H54 (cell line): ENCODE data around the gene GALK1.

Experiments used
- DNase-seq: peaks from one replicate; pipeline ENCODE4 v3.0.0; 2011; ENCODE audit warnings: low spot score, mixed read lengths; ENCODE audit not compliant: insufficient read length
- FAIRE-seq: peaks from 3 replicates; lab custom pipeline; 2011; peaks lifted over from hg19 to GRCh38; lab: Jason Lieb, UNC
- POLR2A ChIP-seq: IDR thresholded peaks from 2 replicates; pipeline ENCODE4 v1.6.1; 2011; ENCODE audit warnings: low read depth, mild to moderate bottlenecking, low read length

Gene GALK1

DNA sequence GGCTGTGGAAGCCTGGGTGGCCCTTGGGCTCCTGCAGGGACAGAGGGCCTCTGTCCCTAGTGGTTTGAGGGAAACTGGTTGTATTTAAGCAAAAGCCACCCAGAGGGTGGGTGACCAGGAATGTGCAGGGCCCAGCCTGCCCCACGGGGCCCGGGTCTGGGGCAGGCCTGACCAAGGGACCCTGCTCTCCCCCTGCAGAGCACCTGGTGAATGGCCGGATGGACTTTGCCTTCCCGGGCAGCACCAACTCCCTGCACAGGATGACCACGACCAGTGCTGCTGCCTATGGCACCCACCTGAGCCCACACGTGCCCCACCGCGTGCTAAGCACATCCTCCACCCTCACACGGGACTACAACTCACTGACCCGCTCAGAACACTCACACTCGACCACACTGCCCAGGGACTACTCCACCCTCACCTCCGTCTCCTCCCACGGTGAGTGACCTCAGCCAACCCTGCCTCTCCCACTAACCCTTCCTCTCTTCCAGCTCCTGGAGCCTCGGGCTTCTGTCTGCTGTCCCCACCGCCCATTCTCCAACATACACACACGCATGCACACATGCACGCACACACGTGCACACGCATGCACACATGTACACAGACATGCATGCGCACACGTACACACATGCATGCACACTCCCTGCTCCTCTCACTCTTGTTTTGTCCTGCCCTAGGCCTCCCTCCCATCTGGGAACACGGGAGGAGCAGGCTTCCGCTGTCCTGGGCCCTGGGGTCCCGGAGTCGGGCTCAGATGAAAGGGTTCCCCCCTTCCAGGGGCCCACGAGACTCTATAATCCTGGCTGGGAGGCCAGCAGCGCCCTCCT lies 10.4 kb downstream of the GALK1 start:
- DNase-seq (no peak), FAIRE-seq (no peak)
- TF ChIP-seq POLR2A = no peak

DNA sequence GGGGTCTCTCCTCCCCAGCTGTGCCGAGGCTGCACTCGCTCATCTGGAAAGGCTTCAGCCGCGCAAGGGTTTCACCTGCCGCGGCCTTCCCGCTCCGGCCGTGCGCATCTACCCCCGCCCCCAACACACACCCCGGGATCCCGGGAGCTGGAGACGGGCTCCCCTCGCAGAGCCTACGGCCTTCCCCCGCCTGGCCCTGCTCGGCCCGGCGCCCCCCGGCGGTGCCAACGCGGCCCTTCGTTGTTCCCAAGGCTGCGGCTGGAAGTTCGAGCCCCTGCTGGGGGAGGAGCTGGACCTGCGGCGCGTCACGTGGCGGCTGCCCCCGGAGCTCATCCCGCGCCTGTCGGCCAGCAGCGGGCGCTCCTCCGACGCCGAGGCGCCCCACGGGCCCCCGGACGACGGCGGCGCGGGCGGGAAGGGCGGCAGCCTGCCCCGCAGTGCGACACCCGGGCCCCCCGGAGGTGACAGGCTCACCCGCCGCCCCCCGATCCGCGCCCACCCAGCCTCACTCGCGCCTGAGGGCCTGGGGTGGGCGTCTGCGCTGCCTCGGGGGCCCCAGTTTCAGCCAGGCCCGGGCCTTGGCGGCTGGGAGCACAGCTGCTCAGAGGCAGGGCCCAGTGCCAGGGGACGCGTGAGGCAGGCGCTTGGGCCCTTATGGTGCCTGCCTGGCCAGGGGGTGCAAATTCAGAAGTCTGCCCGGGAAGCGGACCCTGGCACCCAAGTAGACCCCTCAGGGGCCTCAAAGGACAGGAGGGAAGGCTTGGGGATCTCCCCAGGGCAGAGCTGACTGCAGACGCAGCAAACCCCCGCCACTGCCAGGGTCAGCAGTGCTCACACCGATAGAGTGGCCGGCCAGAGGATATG lies 11.2 kb downstream of the GALK1 start:
- FAIRE-seq = no peak
- TF ChIP-seq POLR2A = no peak
- DNase-seq = no peak

DNA sequence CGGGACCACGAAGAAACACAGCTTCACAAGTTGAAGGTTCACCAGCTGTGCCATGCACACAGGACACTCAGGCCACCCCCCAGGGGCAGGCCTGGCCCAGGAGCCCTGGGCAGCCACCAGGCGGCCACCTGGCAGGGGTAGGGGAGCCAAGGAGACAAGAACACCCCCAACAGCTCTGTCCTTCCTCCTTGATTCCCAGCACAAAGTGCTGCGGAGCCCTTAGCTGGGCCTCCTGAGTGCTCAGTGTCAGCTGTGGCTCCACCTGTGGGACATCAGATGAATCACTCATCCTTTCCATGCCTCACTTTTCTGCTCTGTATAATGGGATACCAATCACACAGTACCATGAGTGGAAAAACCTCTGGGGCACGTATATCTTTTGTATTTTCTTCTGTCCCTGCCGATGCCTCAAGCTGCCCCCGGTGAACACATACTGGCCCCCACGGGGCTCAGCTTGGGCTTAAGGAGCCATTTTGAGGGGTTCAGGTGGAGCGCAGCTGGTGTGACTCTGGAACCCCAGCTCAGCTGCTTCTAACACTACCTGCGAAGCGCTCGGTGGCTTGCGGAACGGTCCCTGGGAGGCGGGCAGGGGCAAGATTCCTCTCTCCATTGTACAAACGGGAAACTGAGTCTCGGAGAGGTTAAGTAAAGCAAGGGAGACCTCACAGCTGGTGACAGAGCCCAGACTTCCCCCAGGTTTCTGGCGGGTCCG lies 12.0 kb downstream of the GALK1 start:
- no peak for TF ChIP-seq POLR2A
- FAIRE-seq = no peak
- DNase-seq = no peak

DNA sequence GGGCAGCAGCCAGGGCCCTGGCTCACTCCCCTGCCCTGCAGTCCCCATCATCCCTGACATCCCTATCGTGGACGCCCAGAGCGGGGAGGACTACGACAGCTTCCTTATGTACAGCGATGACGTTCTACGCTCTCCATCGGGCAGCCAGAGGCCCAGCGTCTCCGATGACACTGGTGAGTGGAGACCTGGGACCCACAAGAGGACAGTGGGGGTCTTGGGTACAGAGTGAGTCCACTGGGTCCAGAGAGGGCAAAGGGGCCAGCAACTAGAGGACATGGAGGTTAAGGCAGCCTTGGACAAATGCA lies 12.6 kb downstream of the GALK1 start:
- no peak for DNase-seq
- TF ChIP-seq POLR2A = no peak
- no peak for FAIRE-seq

- FAIRE-seq (no peak), DNase-seq (no peak)
- no peak for TF ChIP-seq POLR2A
Observed at GRCh38 chr17:75751676-75752404, 13.2 kb downstream of the GALK1 start.

- no peak for TF ChIP-seq POLR2A
- no peak for FAIRE-seq
Observed at GRCh38 chr17:75750661-75751423, 14.2 kb downstream of the GALK1 start.

DNA sequence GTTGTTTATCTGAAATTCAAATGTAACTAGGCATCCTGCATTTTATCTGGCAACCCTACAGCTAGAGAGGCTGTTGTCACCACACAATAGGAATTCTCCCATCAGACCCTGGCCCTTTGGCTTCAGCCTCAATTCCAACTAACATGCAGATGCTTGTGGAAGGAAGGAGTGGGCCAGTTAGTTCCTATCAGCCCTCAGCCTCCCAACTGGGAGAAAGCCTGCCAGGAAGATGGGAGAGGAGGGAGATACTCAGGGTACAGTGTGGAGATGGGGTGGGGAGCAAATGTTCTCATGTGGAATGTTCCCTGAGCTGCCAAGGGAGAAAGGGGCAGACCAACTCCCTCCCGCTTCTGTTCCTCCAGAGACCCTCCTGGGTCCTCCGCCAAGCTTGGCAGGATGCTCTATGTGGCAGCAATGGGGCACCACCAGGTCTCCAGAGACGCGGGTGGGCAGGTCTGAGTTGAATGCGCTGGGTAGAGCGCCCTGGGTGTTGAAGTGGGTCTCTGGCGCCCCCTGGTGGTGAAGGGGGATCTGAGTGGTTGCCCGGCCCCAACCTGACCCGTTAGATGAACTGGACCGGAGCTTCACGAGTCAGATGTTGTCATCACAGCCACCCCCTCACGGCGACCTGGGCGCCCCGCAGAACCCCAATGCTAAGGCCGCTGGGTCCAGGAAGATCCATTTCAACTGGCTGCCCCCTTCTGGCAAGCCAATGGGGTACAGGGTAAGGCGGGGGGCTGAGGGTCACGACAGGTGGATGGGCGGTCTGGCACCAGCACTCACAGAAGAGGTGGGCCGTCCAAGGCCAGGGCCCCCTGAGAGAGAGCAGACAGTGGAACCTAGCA lies 15.2 kb downstream of the GALK1 start:
- DNase-seq (peak; percentile 90), FAIRE-seq (no peak)
- TF ChIP-seq POLR2A = no peak

More at GRCh38 chr17:75750661-75751423, 14.2 kb downstream of the GALK1 start:
- DNase-seq = no peak

DNA sequence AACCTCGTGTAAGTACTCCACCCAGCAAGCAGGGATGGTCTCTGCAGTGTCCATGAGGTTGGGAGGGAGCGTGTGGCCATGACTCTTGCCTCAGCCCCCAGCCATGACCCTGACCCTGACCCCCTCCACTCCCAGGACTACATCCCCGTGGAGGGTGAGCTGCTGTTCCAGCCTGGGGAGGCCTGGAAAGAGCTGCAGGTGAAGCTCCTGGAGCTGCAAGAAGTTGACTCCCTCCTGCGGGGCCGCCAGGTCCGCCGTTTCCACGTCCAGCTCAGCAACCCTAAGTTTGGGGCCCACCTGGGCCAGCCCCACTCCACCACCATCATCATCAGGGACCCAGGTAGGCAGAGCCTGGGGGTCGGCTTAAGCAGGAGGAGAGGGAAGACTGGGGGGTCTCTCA lies 16.3 kb downstream of the GALK1 start:
- TF ChIP-seq POLR2A = no peak
- no peak for DNase-seq
- no peak for FAIRE-seq

GRCh38 chr17:75743625-75744206 lies 21.3 kb downstream of the GALK1 start:
- FAIRE-seq = no peak
- no peak for DNase-seq

DNA sequence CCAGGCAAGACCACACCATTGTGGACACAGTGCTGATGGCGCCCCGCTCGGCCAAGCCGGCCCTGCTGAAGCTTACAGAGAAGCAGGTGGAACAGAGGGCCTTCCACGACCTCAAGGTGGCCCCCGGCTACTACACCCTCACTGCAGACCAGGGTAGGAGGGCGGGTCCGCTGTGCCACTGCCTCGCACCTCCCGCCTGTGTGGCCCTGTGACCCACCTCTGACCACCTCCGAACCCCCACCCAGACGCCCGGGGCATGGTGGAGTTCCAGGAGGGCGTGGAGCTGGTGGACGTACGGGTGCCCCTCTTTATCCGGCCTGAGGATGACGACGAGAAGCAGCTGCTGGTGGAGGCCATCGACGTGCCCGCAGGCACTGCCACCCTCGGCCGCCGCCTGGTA lies 22.7 kb downstream of the GALK1 start:
- no peak for FAIRE-seq
- no peak for TF ChIP-seq POLR2A

More at GRCh38 chr17:75743625-75744206, 21.3 kb downstream of the GALK1 start:
- no peak for TF ChIP-seq POLR2A

DNA sequence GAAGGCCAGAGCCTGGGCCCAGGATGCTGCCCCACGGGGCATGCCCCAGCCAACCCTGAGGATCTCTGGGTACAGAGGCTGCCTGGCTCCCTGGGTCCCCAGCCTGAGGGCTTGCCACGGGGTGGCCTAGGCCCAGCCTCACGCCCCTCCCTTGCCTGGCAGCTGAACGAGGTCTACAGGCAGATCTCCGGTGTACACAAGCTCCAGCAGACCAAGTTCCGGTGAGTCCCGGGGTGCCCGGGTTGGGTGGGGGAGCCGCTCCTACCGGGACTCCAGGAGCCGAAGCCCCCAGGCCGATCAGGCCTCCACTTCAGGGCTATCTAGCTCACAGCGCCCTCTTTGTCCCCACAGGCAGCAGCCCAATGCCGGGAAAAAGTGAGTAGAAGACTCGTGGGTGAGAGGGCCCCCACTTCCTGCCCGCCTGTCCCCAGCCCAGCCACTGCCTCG lies 24.3 kb downstream of the GALK1 start:
- FAIRE-seq (no peak), DNase-seq (no peak)
- no peak for TF ChIP-seq POLR2A

More for the DNA sequence above, 22.7 kb downstream of the GALK1 start:
- DNase-seq = no peak

- DNase-seq (no peak), FAIRE-seq (no peak)
- no peak for TF ChIP-seq POLR2A
Observed at GRCh38 chr17:75740215-75740614, 24.8 kb downstream of the GALK1 start.
